CD14-positive monocyte (primary cell): Measurements from ENCODE around the gene ITLN1. TPM values are rescaled to one million over a fixed set of nuclear protein-coding genes. Genes with fewer than 3 reads are reported as not detected.

Experiments used
- DNase-seq, 3 donors: peaks; one replicate each; pipeline ENCODE4 v3.0.0-alpha.2; 2011 to 2022
- H2AFZ ChIP-seq: 2 replicates; pipeline ENCODE4 v1.6.0; 2012; ENCODE audit warnings: mild to moderate bottlenecking, low read depth, low read length, inconsistent platforms; ENCODE audit not compliant: insufficient read depth, poor library complexity, severe bottlenecking
- H3K27ac ChIP-seq, 2 donors: 1 replicate in 1 of 2; 2 replicates in 1 of 2; pipeline ENCODE4 v1.5.1; 2012 to 2013; ENCODE audit warnings: low read length in 2 of 2, control low read depth in 1 of 2, inconsistent platforms in 1 of 2, low read depth in 1 of 2, mild to moderate bottlenecking in 1 of 2
- H3K27me3 ChIP-seq, 2 donors: one replicate each; pipeline versions ENCODE4 v1.6.0 to v1.6.1; 2011 to 2013; ENCODE audit warnings: low read length in 2 of 2; ENCODE audit not compliant: control insufficient read depth in 2 of 2, insufficient read depth in 2 of 2
- H3K36me3 ChIP-seq, 2 donors: replicated peaks in 1 of 2; 1 replicate in 1 of 2; 2 replicates in 1 of 2; pipeline versions ENCODE4 v1.5.1 to v1.6.1; 2012 to 2013; ENCODE audit warnings: low read length in 2 of 2, control low read depth in 1 of 2, inconsistent platforms in 1 of 2, mild to moderate bottlenecking in 1 of 2; ENCODE audit not compliant: insufficient read depth in 2 of 2, control insufficient read depth in 1 of 2
- H3K4me1 ChIP-seq, 2 donors: 1 replicate in 1 of 2; 2 replicates in 1 of 2; pipeline versions ENCODE4 v1.5.1 to v1.6.1; 2012 to 2013; ENCODE audit warnings: low read length in 2 of 2, control low read depth in 1 of 2, inconsistent platforms in 1 of 2, mild to moderate bottlenecking in 1 of 2, moderate library complexity in 1 of 2; ENCODE audit not compliant: insufficient read depth in 2 of 2, control insufficient read depth in 1 of 2
- H3K4me2 ChIP-seq: replicated peaks from 2 replicates; pipeline ENCODE3; 2012; ENCODE audit warnings: low read length, moderate library complexity, mild to moderate bottlenecking; ENCODE audit not compliant: poor library complexity, severe bottlenecking; ENCODE audit errors: extremely low read depth
- H3K4me3 ChIP-seq, 3 experiments: fragments of 200-600 bp in 1 of 3; sonication (generic) in 1 of 3; replicated peaks in 1 of 3; 1 replicate in 2 of 3; 2 replicates in 1 of 3; pipeline ENCODE4 v1.5.1; 2011 to 2013; ENCODE audit warnings: low read length in 3 of 3, mild to moderate bottlenecking in 3 of 3, control low read depth in 2 of 3, low read depth in 2 of 3, inconsistent platforms in 1 of 3, moderate library complexity in 1 of 3
- H3K79me2 ChIP-seq: 2 replicates; pipeline ENCODE4 v1.6.0; 2012; ENCODE audit warnings: mild to moderate bottlenecking, control low read depth, inconsistent platforms, low read length, moderate library complexity; ENCODE audit not compliant: insufficient read depth
- H3K9ac ChIP-seq: 2 replicates; pipeline ENCODE4 v1.6.0; 2017; ENCODE audit warnings: low read length, mild to moderate bottlenecking; ENCODE audit not compliant: insufficient read depth, poor library complexity, severe bottlenecking
- H3K9me3 ChIP-seq, 2 donors: replicated peaks in 1 of 2; 1 replicate in 1 of 2; 2 replicates in 1 of 2; pipeline versions ENCODE4 v1.5.1 to v1.6.1; 2012 to 2013; ENCODE audit warnings: low read length in 2 of 2, control low read depth in 1 of 2; ENCODE audit not compliant: control insufficient read depth in 1 of 2, insufficient read depth in 1 of 2
- H4K20me1 ChIP-seq: 2 replicates; pipeline ENCODE4 v1.6.0; 2012; ENCODE audit warnings: mild to moderate bottlenecking, low read length, control low read depth, moderate library complexity; ENCODE audit not compliant: insufficient read depth
- H3K27ac Mint-ChIP-seq, 7 donors: one replicate each; pipeline ENCODE4 v1.8.0; 2020; ENCODE audit warnings: mild to moderate bottlenecking in 7 of 7, mixed read lengths in 7 of 7, moderate library complexity in 6 of 7, inconsistent platforms in 2 of 7
- H3K27me3 Mint-ChIP-seq, 3 donors: one replicate each; pipeline ENCODE4 v1.8.0; 2021 to 2022; ENCODE audit warnings: low read depth in 3 of 3, mild to moderate bottlenecking in 3 of 3, mixed read lengths in 3 of 3, moderate library complexity in 3 of 3, inconsistent platforms in 1 of 3
- H3K36me3 Mint-ChIP-seq, 2 donors: one replicate each; pipeline ENCODE4 v1.8.0; 2020; ENCODE audit warnings: mixed read lengths in 2 of 2, inconsistent platforms in 1 of 2, mild to moderate bottlenecking in 1 of 2
- H3K4me1 Mint-ChIP-seq: one replicate; pipeline ENCODE4 v1.8.0; 2020; ENCODE audit warnings: mild to moderate bottlenecking, mixed read lengths
- H3K4me3 Mint-ChIP-seq, 2 donors: one replicate each; pipeline ENCODE4 v1.8.0; 2020; ENCODE audit warnings: mild to moderate bottlenecking in 2 of 2, mixed read lengths in 2 of 2, moderate library complexity in 1 of 2
- H3K9me3 Mint-ChIP-seq, 7 donors: one replicate each; pipeline ENCODE4 v1.8.0; 2020 to 2022; ENCODE audit warnings: mixed read lengths in 7 of 7, mild to moderate bottlenecking in 6 of 7, moderate library complexity in 6 of 7, inconsistent platforms in 2 of 7
- WGBS: methylation state at CpG from one replicate; pipeline ENCODE4 v1.1.5; 2013; ENCODE audit warnings: missing lambda C conversion rate; ENCODE audit not compliant: insufficient coverage; 5-methylcytosine and 5-hydroxymethylcytosine counted together
- intact Hi-C, 2 donors: fragments of 100-400 bp; cut with micrococcal nuclease; formaldehyde crosslinking; loops; one replicate each; pipeline versions ENCODE4 v1.15.0 to v1.15.1; 2023
- polyA plus RNA-seq, 3 donors: library from polyadenylated mRNA; depleted of rRNA in 1 of 3; unstranded in 2 of 3; stranded (reverse) in 1 of 3; fragments of 300-500 nt in 2 of 3; fragments of >200 nt in 1 of 3; fragmentation: Illumina TruSeq in 2 of 3; gene quantifications; 1 replicate in 2 of 3; 2 replicates in 1 of 3; pipeline ENCODE4 v1.2.3, GENCODE V29; 2012 to 2021
- TF ChIP-seq, protein P1 (sequence below): fragments of 200-600 bp; IDR thresholded peaks from one replicate; pipeline ENCODE4 v1.8.0; 2022; ENCODE audit warnings: antibody characterized with exemption, mild to moderate bottlenecking

The ITLN1 gene
- polyA plus RNA-seq, 3 donors, result 1.2 to 1.6 (median 1.3) TPM

DNA sequence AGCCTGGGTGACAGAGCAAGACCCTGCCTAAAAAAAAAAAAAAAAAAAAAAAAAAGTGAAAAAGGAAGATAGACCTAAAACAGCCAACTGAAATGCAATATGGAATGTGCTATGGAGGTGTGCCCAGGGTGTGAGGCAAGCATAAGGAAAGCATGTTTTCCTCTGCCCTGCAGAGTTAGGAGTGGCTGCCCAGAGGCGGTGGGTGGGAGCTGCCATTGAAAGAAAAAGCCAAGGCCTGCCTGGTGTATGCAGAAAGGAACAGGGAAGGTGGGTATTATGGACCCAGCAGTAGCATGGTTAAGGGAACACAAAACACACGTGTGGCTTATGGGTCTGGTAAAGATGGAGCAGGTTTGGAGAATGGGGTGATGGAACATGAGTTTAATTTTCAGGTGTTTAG, 31.2 kb downstream of the ITLN1 start:
- no peak for DNase-seq
- H3K27ac Mint-ChIP-seq, result peak overlapping the region in 4 of 7 donors; percentile 8 to 69 (median 44)
- H3K27me3 ChIP-seq, result no peaks in the 10 kb centered on the region
- peaks cover 88% of the 10 kb centered on the region for H3K79me2 ChIP-seq
- peaks cover 11% of the 10 kb centered on the region for H3K4me1 Mint-ChIP-seq
- WGBS, result 100% methylated on average over 2 of the region's 2 CpGs
- H3K9me3 Mint-ChIP-seq, result peaks cover 0 to 5% (median 1%) of the 10 kb centered on the region in 7 donors
- intact Hi-C loops, result no loop called here
- H3K36me3 ChIP-seq, result peaks cover 37 to 67% of the 10 kb centered on the region in 2 donors
- no peak overlapping the region for H3K4me3 Mint-ChIP-seq
- TF ChIP-seq, protein P1, sequence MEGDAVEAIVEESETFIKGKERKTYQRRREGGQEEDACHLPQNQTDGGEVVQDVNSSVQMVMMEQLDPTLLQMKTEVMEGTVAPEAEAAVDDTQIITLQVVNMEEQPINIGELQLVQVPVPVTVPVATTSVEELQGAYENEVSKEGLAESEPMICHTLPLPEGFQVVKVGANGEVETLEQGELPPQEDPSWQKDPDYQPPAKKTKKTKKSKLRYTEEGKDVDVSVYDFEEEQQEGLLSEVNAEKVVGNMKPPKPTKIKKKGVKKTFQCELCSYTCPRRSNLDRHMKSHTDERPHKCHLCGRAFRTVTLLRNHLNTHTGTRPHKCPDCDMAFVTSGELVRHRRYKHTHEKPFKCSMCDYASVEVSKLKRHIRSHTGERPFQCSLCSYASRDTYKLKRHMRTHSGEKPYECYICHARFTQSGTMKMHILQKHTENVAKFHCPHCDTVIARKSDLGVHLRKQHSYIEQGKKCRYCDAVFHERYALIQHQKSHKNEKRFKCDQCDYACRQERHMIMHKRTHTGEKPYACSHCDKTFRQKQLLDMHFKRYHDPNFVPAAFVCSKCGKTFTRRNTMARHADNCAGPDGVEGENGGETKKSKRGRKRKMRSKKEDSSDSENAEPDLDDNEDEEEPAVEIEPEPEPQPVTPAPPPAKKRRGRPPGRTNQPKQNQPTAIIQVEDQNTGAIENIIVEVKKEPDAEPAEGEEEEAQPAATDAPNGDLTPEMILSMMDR, result no peak
- H4K20me1 ChIP-seq, result peaks cover 75% of the 10 kb centered on the region
- H2AFZ ChIP-seq, result no peak overlapping the region
- H3K4me1 ChIP-seq, result peaks cover 23 to 35% of the 10 kb centered on the region in 2 donors
- no peak overlapping the region for H3K27ac ChIP-seq
- H3K9ac ChIP-seq, result no peak overlapping the region
- peaks cover 27 to 45% of the 10 kb centered on the region in 2 donors for H3K36me3 Mint-ChIP-seq
- no peak overlapping the region for H3K4me2 ChIP-seq
- H3K27me3 Mint-ChIP-seq, result peaks cover 0 to 3% (median 0%) of the 10 kb centered on the region in 3 donors
- H3K4me3 ChIP-seq, result no peak overlapping the region
- no peaks in the 10 kb centered on the region for H3K9me3 ChIP-seq

DNA sequence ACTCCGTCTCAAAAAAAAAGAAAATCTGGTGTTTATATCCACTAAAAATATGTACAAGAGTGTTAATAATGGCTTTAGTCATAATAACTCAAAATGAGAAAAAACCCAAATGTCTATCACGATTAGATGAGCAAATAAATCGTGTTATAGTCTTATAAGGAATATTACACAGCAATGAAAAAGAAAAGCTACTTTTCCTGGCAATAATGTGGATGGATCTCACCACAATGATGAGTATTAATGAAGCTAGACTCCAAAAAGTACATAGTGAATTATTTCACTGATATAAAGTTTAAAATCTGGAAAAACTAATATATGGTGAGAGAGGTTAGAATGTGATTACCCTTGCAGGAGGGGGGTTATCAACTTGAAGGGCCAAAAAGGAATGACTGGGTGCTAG, 32.0 kb downstream of the ITLN1 start:
- Histone ChIP-seq H3K27ac (no peak overlapping the region), H3K36me3 (peaks cover 40 to 74% of the 10 kb centered on the region in 2 donors), H4K20me1 (peaks cover 82% of the 10 kb centered on the region), H3K9ac (no peak overlapping the region), H2AFZ (no peak overlapping the region), H3K9me3 (no peaks in the 10 kb centered on the region), H3K79me2 (peaks cover 87% of the 10 kb centered on the region), H3K4me2 (no peak overlapping the region), H3K4me3 (no peak overlapping the region), H3K27me3 (no peaks in the 10 kb centered on the region), H3K4me1 (peaks cover 16 to 27% of the 10 kb centered on the region in 2 donors)
- peaks cover 29 to 51% of the 10 kb centered on the region in 2 donors for H3K36me3 Mint-ChIP-seq
- TF ChIP-seq, protein P1, result no peak
- intact Hi-C loops, result no loop called here
- DNase-seq, result no peak
- peaks cover 6% of the 10 kb centered on the region for H3K4me1 Mint-ChIP-seq
- no CpG with 5 or more reads among the region's 3 CpGs for WGBS
- peaks cover 0 to 5% (median 1%) of the 10 kb centered on the region in 7 donors for H3K9me3 Mint-ChIP-seq
- peaks cover 0 to 3% (median 0%) of the 10 kb centered on the region in 3 donors for H3K27me3 Mint-ChIP-seq
- no peak overlapping the region for H3K27ac Mint-ChIP-seq
- no peak overlapping the region for H3K4me3 Mint-ChIP-seq
